ENCODE results near the gene ABCA2. TPM values are rescaled to one million over a fixed set of nuclear protein-coding genes. Genes with fewer than 3 reads are reported as not detected.

ABCA2 gene
- total RNA-seq, 1 experiment from 2014 or later = 114 TPM

GRCh38 chr9:137012694-137013570 lies 15.1 kb downstream of the ABCA2 start:
- ATAC-seq = no peak
- Histone ChIP-seq H3K27ac (ENCODE audit: low read depth, low read length) (no peak overlapping the region), H3K4me3 (replicated peaks in 1 of 2; ENCODE audit: low read depth in 1 of 2, low read length in 2 of 2) (no peak overlapping the region), H3K9me3 (ENCODE audit: control insufficient read depth in 1 of 2, insufficient read depth in 1 of 2, low read depth in 1 of 2, low read length in 2 of 2) (no peaks in the 10 kb centered on the region), H3K4me2 (ENCODE audit: low read length) (no peak overlapping the region), H3K79me2 (ENCODE audit: insufficient read depth, low read length) (no peaks in the 10 kb centered on the region), H3K9me2 (ENCODE audit: insufficient read depth) (no peaks in the 10 kb centered on the region), H3K27me3 (ENCODE audit: insufficient read depth, low read length) (no peaks in the 10 kb centered on the region), H3K4me1 (ENCODE audit: control insufficient read depth in 1 of 2, insufficient read depth in 2 of 2, low read length in 2 of 2) (no peaks in the 10 kb centered on the region), H3K9ac (ENCODE audit: low read length) (no peak overlapping the region), H3K36me3 (ENCODE audit: control insufficient read depth in 1 of 2, insufficient read depth in 2 of 2, low read length in 2 of 2) (peaks cover 17 to 34% of the 10 kb centered on the region in 2 experiments; a peak in 3 of 4 replicates), H2AFZ (ENCODE audit: low read depth, low read length, poor library complexity, severe bottlenecking) (no peak overlapping the region), H4K20me1 (ENCODE audit: insufficient read depth) (no peaks in the 10 kb centered on the region)
- ChIA-PET RAD21 (ENCODE audit: low non-redundant PET in 1 of 2, low total read pairs in 2 of 2, uncharacterized antibody in 2 of 2, unreplicated experiment in 2 of 2) (no interaction called here), POLR2A (no interaction called here), CTCF (no interaction called here)
- BruUV-seq (replicated peaks) = no TSS peak
- intact Hi-C loops (cut with micrococcal nuclease) = no loop called here
- TF ChIP-seq TCF7L2 (IDR thresholded peaks at IDR 0.05; ENCODE audit: borderline replicate concordance, extremely low read depth, insufficient read depth, insufficient read length) = no peak
- no peak for TF ChIP-seq SIN3A (IDR thresholded peaks at IDR 0.05; ENCODE audit: low read depth)
- no peak for TF ChIP-seq SP1 (IDR thresholded peaks at IDR 0.05; ENCODE audit: low read depth)
- TF ChIP-seq ZNF274 (IDR thresholded peaks at IDR 0.05; ENCODE audit: low read depth, low read length) = no peak
- TF ChIP-seq FOSL1 (IDR thresholded peaks at IDR 0.05; ENCODE audit: low read depth) = no peak
- no peak for TF ChIP-seq CEBPB (IDR thresholded peaks at IDR 0.05; ENCODE audit: low read depth)
- TF ChIP-seq JUND (IDR thresholded peaks at IDR 0.05) = no peak
- no peak for TF ChIP-seq ZFX (IDR thresholded peaks at IDR 0.05)
- TF ChIP-seq RAD21 (IDR thresholded peaks at IDR 0.05; ENCODE audit: low read depth) = no peak
- TF ChIP-seq POLR2A (IDR thresholded peaks at IDR 0.05; ENCODE audit: borderline replicate concordance, extremely low read depth, insufficient read depth, insufficient read length) = no peak
- no peak for TF ChIP-seq EGR1 (IDR thresholded peaks at IDR 0.05; ENCODE audit: low read depth)
- no peak for TF ChIP-seq MAX (IDR thresholded peaks at IDR 0.05)
- TF ChIP-seq ATF3 (IDR thresholded peaks at IDR 0.05) = no peak
- no peak for TF ChIP-seq SRF (IDR thresholded peaks at IDR 0.05; ENCODE audit: low read depth)
- no peak for TF ChIP-seq CTCF (IDR thresholded peaks at IDR 0.05 in 2 of 3, conservative IDR thresholded peaks at IDR 0.05 in 1 of 3; ENCODE audit: borderline replicate concordance in 1 of 3, insufficient read depth in 1 of 3, low read depth in 2 of 3, low read length in 2 of 3)
- TF ChIP-seq CBX3 (IDR thresholded peaks at IDR 0.05; ENCODE audit: low read depth) = no peak
- no peak for TF ChIP-seq REST (IDR thresholded peaks at IDR 0.05; ENCODE audit: low read depth)
- TF ChIP-seq YY1 (IDR thresholded peaks at IDR 0.05; ENCODE audit: extremely low read depth, insufficient replicate concordance, low read depth, low read length) = no peak
- TF ChIP-seq EZH2 (IDR thresholded peaks at IDR 0.05) = no peak
- TF ChIP-seq POLR2AphosphoS5 (IDR thresholded peaks at IDR 0.05; ENCODE audit: low read depth, low read length) = no peak
- DNase-seq (ENCODE audit: low read depth, low spot score) = no peak

Data from HCT116 (cell line).